IPS-18c (cell line): Measurements from ENCODE around the gene EIF5B.
"Not testable (repeated sequence)": the region's sequence is repeated elsewhere in the genome, so short reads cannot be mapped to it uniquely, and the experiment has no call there.

Source experiments
- H3K4me3 ChIP-seq: 2 replicates; pipeline ENCODE4 v1.7.0; 2013; ENCODE audit warnings: low read depth, mild to moderate bottlenecking, low read length, moderate library complexity; ENCODE audit not compliant: insufficient read depth
- H3K9me3 ChIP-seq: one replicate; pipeline ENCODE4 v1.6.1; 2013; ENCODE audit warnings: mild to moderate bottlenecking, low read length, moderate library complexity; ENCODE audit not compliant: control insufficient read depth, insufficient read depth

The EIF5B gene, protein sequence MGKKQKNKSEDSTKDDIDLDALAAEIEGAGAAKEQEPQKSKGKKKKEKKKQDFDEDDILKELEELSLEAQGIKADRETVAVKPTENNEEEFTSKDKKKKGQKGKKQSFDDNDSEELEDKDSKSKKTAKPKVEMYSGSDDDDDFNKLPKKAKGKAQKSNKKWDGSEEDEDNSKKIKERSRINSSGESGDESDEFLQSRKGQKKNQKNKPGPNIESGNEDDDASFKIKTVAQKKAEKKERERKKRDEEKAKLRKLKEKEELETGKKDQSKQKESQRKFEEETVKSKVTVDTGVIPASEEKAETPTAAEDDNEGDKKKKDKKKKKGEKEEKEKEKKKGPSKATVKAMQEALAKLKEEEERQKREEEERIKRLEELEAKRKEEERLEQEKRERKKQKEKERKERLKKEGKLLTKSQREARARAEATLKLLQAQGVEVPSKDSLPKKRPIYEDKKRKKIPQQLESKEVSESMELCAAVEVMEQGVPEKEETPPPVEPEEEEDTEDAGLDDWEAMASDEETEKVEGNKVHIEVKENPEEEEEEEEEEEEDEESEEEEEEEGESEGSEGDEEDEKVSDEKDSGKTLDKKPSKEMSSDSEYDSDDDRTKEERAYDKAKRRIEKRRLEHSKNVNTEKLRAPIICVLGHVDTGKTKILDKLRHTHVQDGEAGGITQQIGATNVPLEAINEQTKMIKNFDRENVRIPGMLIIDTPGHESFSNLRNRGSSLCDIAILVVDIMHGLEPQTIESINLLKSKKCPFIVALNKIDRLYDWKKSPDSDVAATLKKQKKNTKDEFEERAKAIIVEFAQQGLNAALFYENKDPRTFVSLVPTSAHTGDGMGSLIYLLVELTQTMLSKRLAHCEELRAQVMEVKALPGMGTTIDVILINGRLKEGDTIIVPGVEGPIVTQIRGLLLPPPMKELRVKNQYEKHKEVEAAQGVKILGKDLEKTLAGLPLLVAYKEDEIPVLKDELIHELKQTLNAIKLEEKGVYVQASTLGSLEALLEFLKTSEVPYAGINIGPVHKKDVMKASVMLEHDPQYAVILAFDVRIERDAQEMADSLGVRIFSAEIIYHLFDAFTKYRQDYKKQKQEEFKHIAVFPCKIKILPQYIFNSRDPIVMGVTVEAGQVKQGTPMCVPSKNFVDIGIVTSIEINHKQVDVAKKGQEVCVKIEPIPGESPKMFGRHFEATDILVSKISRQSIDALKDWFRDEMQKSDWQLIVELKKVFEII

DNA sequence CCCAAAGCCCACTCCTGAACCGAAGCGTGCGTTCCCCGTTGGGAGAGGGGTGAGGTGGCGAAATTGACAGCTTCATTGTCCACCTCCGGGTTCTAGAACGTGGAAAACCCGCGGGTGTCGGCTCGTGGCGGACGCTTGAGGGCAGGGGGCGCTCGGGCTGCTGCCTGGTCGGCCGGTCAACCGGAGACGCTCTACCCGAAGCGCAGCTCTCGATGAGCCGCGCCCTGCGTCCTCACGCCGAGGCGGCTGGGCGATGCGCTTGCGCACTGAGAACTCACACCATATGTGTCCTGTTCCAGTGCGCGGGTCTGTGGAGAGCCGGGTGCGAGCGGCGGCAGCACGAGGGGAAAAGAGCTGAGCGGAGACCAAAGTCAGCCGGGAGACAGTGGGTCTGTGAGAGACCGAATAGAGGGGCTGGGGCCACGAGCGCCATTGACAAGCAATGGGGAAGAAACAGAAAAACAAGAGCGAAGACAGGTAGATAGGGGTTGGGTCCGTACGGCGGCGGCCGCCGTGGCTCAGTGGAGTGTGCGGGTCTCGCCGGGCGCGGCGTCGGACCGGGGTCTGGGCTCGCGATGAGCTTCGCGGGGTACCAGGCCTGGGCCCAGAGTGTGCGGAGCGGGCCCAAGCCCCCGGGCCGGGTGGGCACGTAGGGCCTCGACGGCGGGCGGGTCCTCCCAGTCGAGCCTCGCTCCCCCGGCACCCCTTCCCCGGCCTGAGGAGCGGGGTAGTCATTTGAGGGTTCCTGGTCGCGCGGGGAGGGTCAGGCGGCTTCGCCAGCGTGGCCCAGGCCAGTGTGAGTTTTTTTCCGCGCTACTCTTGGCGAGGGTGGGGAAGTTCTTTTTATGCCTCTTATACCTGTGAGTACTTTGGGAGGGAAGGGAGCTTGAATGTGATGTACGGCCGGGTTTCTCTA lies at the start of gene EIF5B:
Gene EIF5B, plus strand, starts transcription at position 277 of the 916 bp plus-strand sequence. Its CDS starts 166 bp downstream, at position 443.
- Histone ChIP-seq H3K4me3 (peak within 1 kb of the TSS; percentile 83), H3K9me3 (no peaks in the 10 kb centered on the region)

DNA sequence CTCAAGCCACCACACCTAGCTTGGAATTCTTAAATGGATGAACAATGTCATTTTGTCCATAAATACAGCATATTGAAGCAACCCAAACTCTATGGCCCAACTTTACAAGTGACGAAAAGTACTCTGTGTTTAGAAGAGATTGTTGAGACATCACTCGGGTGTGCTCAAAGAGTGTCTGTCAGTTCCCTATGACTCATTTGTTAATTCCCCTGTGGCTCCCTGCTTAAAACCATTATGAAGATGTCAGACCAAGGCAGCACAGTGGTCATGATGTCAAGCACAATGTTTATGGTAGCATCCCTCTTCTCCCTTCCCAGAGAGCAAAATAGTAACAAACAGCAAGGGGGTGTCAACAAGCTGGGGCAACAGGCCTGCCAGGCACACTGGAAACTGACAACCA lies 39.2 kb upstream of the EIF5B start:
- Histone ChIP-seq H3K9me3 (no peaks in the 10 kb centered on the region), H3K4me3 (no peak overlapping the region)

DNA sequence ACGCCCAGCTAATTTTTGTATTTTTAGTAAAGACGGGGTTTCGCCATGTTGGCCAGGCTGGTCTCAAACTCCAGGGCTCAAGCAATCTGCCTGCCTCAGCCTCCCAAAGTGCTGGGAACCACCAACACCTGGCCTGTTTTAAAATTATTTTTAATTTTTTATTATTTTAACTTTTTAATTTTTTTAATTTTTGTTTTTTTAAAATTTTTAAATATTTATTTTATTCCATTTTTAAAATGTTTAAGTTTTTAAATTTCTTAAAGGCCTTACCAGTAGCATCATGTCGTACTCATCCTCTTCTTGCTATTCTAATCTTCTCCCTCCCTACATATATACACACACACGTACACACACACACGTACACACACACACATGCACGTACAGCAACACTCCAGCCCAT lies 37.6 kb upstream of the EIF5B start:
- H3K9me3 ChIP-seq, result no peaks in the 10 kb centered on the region
- H3K4me3 ChIP-seq, result no peak overlapping the region

DNA sequence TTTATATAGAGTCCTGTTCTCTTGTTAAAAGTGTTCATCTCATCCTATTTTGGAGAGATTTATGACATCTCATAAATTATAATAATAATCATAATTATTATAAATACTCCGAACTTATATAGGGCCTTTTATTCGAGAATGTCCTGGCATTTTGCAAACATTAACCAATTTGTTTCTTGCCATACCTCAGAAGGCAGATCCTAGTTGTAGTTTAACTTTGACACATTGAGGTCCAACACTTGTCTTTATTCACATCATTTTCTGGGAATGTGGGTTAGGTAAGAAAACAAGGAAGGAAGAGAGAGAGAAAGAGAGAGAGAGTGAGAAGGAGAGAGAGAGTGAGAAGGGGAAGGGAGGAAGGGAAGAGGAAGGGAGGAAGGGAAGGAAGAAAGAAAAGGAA lies 36.1 kb upstream of the EIF5B start, which contains the start of gene LYG1:
Gene LYG1, minus strand, starts transcription at position 101 of the 400 bp plus-strand sequence. CDS start 5,527 bp downstream, outside the sequence.
- not testable (repeated sequence) for H3K9me3 ChIP-seq, H3K4me3 ChIP-seq

DNA sequence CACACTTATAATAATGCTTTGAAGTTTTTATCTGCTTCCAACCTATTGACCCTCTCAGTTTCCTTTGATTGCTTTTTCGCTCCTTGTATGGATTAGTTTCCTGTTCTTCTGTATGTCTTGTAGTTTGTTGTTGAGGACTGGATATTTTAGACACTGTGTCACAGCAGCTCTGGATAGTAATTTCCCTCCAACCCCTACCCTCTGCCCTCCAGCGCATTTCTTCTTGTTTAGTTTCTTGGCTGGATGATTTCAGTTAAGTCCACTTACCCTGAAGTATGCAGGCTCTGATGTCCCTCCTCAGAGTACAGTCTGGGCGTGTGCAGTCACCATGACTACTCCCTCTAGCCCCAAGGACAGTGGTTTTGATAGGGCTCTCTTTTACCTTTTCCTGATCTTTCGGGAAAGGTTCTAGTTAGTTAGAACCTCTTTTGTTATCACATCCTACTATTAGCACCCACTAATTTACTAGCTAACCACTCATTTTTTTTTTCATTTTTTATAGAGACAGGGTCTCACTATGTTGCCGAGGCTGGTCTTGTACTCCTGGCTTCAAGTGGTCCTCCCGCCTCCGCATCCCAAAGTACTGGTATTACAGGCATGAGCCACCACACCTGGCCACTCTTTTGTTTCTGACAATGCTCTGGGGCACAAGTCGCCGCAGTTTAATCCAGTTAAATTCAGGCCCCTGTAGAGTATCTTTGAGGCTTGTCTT lies 19.9 kb upstream of the EIF5B start:
- H3K4me3 ChIP-seq, result no peak overlapping the region
- no peaks in the 10 kb centered on the region for H3K9me3 ChIP-seq

DNA sequence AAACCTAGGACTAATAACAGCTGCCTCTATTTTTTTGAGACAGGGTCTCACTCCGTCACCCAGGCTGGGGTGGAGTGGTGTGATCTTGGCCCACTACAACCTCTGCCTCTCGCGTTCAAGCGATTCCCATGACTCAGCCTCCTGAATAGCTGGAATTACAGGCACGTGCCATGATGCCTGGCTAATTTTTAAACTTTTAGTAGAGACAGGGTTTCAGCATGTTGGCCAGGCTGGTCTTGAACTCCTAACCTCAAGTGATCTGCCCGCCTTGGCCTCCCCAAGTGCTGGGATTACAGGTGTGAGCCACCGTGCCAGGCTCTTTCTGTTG lies 19.4 kb upstream of the EIF5B start:
- H3K4me3 ChIP-seq, H3K9me3 ChIP-seq: not testable (repeated sequence)

DNA sequence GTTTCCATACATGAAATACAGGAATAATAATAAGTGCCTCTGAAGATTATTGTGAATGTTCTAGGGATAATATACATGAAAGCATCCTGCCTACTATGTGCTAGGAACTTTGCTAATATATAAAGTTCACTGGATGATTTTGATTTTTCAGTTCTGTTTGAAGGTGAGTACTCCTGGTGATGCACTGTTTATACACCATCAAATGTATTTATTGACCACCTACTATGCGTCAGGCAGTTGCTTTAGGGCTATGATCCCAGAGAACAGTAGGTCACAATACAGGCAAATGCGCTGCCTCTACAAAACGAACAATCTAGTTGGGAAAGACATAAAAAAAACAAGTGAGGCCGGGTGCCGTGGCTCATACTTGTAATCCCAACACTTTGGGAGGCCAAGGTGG lies 11.8 kb upstream of the EIF5B start:
- Histone ChIP-seq H3K4me3 (no peak overlapping the region), H3K9me3 (no peaks in the 10 kb centered on the region)

DNA sequence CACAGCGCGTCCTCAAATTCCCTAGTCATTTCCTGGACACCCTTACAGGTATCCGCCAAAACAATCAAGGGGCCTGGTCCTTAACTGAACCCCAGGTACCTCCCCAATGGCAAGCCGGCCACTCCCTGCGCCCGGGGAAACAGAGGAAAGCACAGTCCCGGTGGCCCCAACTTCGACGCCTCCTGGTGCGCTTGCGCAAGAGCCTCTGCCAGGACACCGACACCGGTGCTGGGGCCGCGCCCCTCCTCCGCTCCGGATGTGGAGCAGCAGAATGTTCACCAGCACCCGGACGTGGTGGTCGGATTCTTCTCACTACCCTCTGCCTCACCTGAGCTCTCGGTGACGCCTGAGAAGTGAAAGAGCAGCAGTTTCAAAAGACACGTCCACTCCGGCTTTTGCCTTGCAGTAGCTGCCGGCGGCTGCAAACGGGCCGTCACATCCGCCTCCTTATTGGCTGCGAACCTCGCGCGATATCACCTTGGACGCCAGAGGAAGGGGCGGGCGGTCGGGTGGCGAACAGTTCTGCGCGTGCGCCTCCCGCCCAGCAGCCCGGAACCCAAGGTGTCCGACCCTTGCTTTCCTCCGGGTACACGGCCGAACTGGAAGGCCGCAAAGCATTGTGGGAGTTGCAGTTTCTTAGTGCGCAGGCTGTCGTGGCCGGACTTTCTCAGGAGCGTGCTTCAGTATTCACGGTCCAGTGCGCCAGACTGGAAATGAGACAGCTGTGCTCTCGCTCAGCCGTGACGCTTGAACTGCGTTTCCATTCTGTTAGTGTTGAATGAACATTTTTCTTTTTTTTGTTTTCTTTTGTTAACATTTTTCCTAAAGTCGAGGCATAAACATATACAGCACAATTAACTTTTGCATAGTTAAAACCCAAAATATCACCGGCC lies 1.0 kb upstream of the EIF5B start, which contains the start of gene TXNDC9:
Gene TXNDC9, minus strand, starts transcription at position 423 of the 893 bp plus-strand sequence. CDS start 3,123 bp downstream, outside the sequence.
- no peaks in the 10 kb centered on the region for H3K9me3 ChIP-seq

DNA sequence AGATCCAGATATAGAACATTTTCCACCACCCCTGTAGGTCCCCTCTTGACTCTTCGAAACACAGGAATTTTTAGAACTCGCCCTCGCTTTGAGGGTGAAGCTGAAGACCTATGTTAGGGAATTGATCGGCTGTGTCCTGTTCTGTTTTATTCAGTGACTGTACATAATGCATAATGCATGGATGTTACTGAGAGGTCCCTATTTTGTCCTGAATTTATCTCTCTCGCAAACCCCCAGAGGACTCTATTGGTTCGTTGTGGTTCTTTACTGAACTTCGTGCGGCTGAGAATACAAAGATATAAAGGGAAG lies 431 bp upstream of the EIF5B start:
- Histone ChIP-seq H3K9me3 (no peaks in the 10 kb centered on the region), H3K4me3 (peak overlapping the region; percentile 83; the same call in 1 of the 2 replicates)

More for the DNA sequence above, 1.0 kb upstream of the EIF5B start, which contains the start of gene TXNDC9:
- H3K4me3 ChIP-seq, result peak within 1 kb of the TSS; percentile 83

DNA sequence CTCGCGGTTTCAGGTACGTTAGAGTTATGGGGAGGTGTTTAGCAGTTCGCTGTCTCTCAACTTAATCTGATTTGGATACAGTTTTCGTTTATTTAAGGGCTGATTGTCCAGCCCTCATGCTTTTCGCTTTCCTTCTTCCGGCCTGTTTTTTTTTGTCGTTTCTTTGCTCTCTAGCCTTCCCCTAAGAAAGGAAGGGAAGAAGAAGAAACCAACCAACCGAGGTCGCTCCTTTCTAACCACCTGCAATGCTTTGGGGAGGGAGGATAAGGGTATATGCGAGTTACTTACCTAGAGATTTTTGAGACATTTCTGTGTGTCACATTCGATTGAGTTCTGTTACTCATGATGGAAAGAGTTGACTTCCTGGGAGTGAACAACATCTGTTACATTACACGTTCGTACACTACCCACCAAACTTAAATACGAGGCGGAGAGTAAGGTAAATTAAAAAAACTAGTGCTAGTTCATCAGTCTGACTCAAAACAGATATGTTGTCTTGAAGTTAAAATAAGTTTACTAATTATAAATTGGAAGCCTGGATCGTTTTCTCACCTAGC lies 918 bp downstream of the EIF5B start:
- Histone ChIP-seq H3K9me3 (no peaks in the 10 kb centered on the region), H3K4me3 (peak overlapping the region; percentile 83)

DNA sequence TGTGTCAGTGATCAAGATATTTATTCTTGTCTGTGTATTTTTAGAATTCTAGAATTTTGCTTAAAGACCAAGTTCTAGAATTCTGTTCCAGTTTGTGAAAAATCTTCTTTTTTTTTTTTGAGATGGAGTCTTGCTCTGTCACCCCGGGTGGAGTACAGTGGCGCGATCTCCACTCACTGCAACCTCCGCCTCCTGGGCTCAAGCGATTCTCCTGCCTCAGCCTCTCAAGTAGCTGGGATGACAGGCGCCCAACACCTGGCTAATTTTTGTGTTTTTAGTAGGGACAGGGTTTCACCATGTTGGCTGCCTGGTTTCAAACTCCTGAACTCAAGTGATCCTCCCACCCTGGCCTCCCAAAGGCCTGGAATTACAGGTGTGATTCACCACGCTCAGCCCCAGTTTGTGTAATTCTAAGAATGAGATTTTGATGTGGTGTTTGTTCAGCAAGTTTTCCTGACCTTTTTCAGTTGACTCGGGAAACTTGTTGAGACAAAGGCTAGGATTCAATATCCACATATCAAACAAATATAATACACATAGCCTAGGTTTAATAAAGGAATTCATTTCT lies 3.6 kb downstream of the EIF5B start:
- no peak overlapping the region for H3K4me3 ChIP-seq
- H3K9me3 ChIP-seq, result no peaks in the 10 kb centered on the region

DNA sequence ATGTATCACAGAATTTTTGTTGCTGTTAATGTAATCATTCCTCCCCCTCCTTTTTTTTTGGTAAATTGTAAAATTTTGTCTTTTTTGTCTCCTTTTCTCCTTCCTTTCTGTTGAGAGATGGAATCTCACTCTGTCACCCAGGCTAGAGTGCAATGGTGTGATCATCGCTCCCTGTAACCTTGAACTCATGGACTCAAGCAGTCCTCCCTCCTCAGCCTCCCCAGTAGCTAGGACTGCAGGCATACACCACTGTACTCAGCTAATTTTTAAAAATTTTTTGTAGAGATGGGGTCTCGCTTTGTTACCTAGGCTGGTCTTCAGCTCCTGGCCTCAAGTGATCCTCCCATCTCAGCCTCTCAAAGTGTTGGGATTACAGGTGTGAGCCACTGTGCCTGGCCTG lies 5.3 kb downstream of the EIF5B start:
- H3K9me3 ChIP-seq, result no peaks in the 10 kb centered on the region
- no peak overlapping the region for H3K4me3 ChIP-seq

DNA sequence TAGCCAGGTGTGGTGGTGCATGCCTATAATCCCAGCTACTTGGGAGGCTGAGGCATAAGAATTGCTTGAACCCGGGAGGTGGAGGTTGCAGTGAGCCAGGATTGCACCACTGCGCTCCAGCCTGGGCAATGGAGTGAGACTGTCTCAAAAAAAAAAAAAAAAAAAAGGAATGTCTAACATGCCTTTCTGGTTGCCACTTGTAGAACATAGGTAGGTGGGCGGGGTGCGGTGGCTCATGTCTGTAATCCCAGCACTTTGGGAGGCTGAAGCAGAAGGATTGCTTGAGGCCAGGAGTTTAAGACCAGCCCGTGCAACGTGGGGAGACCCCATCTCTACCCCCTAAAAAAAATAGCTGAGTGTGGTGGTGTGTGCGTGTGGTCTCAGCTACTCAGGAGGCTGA lies 8.3 kb downstream of the EIF5B start:
- H3K9me3 ChIP-seq, H3K4me3 ChIP-seq: not testable (repeated sequence)

DNA sequence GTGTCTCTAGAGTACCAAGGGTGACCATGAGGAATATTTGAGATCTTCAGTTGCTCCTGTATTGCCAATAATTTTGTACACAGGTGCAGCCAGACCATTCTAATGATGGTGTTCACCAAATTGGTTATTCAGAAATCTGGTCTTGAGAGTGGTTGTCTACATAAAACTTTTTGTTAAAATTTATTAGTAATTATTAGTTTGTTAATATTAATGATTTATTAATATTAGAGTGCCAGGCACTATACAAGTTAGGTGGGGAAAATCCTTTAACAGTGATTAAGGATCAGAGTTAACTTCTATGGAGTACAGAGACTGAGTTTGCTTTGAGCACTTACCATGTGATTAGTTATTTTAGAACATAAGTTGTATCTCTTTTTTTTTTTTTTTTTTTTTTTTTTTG lies 9.0 kb downstream of the EIF5B start:
- no peak overlapping the region for H3K4me3 ChIP-seq

DNA sequence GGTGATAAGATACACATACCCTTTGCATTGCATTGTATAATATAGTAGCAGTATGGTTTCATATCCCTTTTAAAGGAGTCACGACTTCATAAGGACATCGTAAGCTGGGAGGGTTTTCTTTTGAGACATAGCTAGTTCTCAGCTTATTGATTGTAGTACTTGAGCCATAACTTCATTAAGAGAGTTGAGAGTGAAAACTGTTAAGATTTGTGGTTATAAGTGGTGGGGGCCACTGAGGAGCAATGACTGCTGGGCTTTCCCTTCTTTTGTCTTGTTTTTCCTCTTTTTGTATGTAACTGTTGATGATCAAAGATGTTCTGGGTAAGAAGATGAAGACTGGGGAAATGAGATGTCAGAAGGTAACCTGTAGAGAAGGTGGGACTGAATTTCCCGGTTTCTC lies 11.0 kb downstream of the EIF5B start:
- H3K4me3 ChIP-seq, result no peak overlapping the region
- H3K9me3 ChIP-seq, result no peaks in the 10 kb centered on the region

More for the DNA sequence above, 9.0 kb downstream of the EIF5B start:
- no peaks in the 10 kb centered on the region for H3K9me3 ChIP-seq
